ENCODE measurements around the gene EFHC2.

- TF ChIP-seq CTCF (IDR thresholded peaks at IDR 0.05; ENCODE audit: low read depth, low read length, poor library complexity, severe bottlenecking) (no peak), EZH2phosphoT487 (IDR thresholded peaks at IDR 0.05; ENCODE audit: borderline replicate concordance, low read length) (no peak)
These were observed 238.1 kb downstream of the EFHC2 start for GRCh38 chrX:44105228-44105913.
